HuH-7.5 (cell line): ENCODE measurements around the gene CD99.

ENCODE experiments used
- DNase-seq: peaks from one replicate; pipeline ENCODE4 v3.0.0; 2011; ENCODE audit warnings: low spot score

CD99 gene

GRCh38 chrX:2698604-2699003 is 7.5 kb downstream of the CD99 start:
- DNase-seq = no peak

GRCh38 chrX:2699959-2700358 is 8.9 kb downstream of the CD99 start:
- DNase-seq = no peak

GRCh38 chrX:2700405-2701320 is 9.6 kb downstream of the CD99 start:
- DNase-seq = no peak

GRCh38 chrX:2701600-2701999 is 10.5 kb downstream of the CD99 start:
- DNase-seq = no peak

- DNase-seq = no peak
Measured at GRCh38 chrX:2703991-2704369, 12.9 kb downstream of the CD99 start.

GRCh38 chrX:2705046-2705832 is 14.1 kb downstream of the CD99 start:
- no peak for DNase-seq

GRCh38 chrX:2707334-2707760 is 16.3 kb downstream of the CD99 start:
- no peak for DNase-seq

- no peak for DNase-seq
Measured at GRCh38 chrX:2708021-2708420, 16.9 kb downstream of the CD99 start.

- DNase-seq = no peak
Measured at GRCh38 chrX:2708592-2709188, 17.6 kb downstream of the CD99 start.

- DNase-seq = no peak
Measured at GRCh38 chrX:2709556-2709955, 18.5 kb downstream of the CD99 start.

- DNase-seq = no peak
Measured at GRCh38 chrX:2710041-2710840, 19.1 kb downstream of the CD99 start.

GRCh38 chrX:2711441-2711840 is 20.3 kb downstream of the CD99 start:
- DNase-seq = no peak

GRCh38 chrX:2712428-2712827 is 21.3 kb downstream of the CD99 start:
- DNase-seq = no peak

GRCh38 chrX:2712890-2713840 is 22.1 kb downstream of the CD99 start:
- DNase-seq = no peak

- DNase-seq = no peak
Measured at GRCh38 chrX:2714551-2714950, 23.5 kb downstream of the CD99 start.

- no peak for DNase-seq
Measured at GRCh38 chrX:2715066-2715600, 24.0 kb downstream of the CD99 start.

GRCh38 chrX:2717312-2717711 is 26.2 kb downstream of the CD99 start:
- DNase-seq = no peak

- DNase-seq = no peak
Measured at GRCh38 chrX:2718821-2719220, 27.7 kb downstream of the CD99 start.

- no peak for DNase-seq
Measured at GRCh38 chrX:2719774-2720447, 28.8 kb downstream of the CD99 start.
